HG02798 (cell line): ENCODE results near the gene RSAD1.
"Not testable (repeated sequence)": the region's sequence is repeated elsewhere in the genome, so short reads cannot be mapped to it uniquely, and the experiment has no call there.

ENCODE experiments used
- ATAC-seq: cut with Tn5 transposase; IDR thresholded peaks from one replicate; pipeline ENCODE4 v1.9.1; 2021; ENCODE audit warnings: mild to moderate bottlenecking; ENCODE audit not compliant: unreplicated experiment, poor library complexity

The RSAD1 gene

GRCh38 chr17:50471009-50471905, 7.4 kb upstream of the RSAD1 start:
- no peak for ATAC-seq

GRCh38 chr17:50472286-50472685, 6.4 kb upstream of the RSAD1 start:
- no peak for ATAC-seq

GRCh38 chr17:50472761-50473161, 5.9 kb upstream of the RSAD1 start:
- ATAC-seq, result not testable (repeated sequence)

GRCh38 chr17:50473901-50474300, 4.8 kb upstream of the RSAD1 start:
- ATAC-seq, result no peak

GRCh38 chr17:50474523-50474922, 4.1 kb upstream of the RSAD1 start:
- no peak for ATAC-seq

- no peak for ATAC-seq
Observed at GRCh38 chr17:50475362-50475761, 3.3 kb upstream of the RSAD1 start.

GRCh38 chr17:50475775-50476544, 2.7 kb upstream of the RSAD1 start:
- not testable (repeated sequence) for ATAC-seq

GRCh38 chr17:50476545-50477315, 1.9 kb upstream of the RSAD1 start:
- ATAC-seq, result no peak

- no peak for ATAC-seq
Observed at GRCh38 chr17:50477976-50478375, 684 bp upstream of the RSAD1 start.

GRCh38 chr17:50479522-50480141, 972 bp downstream of the RSAD1 start:
- peak; percentile 29 for ATAC-seq

- no peak for ATAC-seq
Observed at GRCh38 chr17:50480142-50480764, 1.6 kb downstream of the RSAD1 start.

- ATAC-seq, result no peak
Observed at GRCh38 chr17:50480854-50481490, 2.3 kb downstream of the RSAD1 start.

GRCh38 chr17:50481648-50482047, 3.0 kb downstream of the RSAD1 start:
- no peak for ATAC-seq

- no peak for ATAC-seq
Observed at GRCh38 chr17:50482110-50482509, 3.5 kb downstream of the RSAD1 start.

- peak; percentile 36 for ATAC-seq
Observed at GRCh38 chr17:50482516-50482915, 3.9 kb downstream of the RSAD1 start.

- no peak for ATAC-seq
Observed at GRCh38 chr17:50483266-50483665, 4.6 kb downstream of the RSAD1 start.

- ATAC-seq, result no peak
Observed at GRCh38 chr17:50484386-50485155, 5.9 kb downstream of the RSAD1 start.

- ATAC-seq, result no peak
Observed at GRCh38 chr17:50487213-50488096, 8.8 kb downstream of the RSAD1 start.
